ENCODE measurements around the gene ZFR.
"Not testable (repeated sequence)": the region's sequence is repeated elsewhere in the genome, so short reads cannot be mapped to it uniquely, and the experiment has no call there.

The ZFR gene

DNA sequence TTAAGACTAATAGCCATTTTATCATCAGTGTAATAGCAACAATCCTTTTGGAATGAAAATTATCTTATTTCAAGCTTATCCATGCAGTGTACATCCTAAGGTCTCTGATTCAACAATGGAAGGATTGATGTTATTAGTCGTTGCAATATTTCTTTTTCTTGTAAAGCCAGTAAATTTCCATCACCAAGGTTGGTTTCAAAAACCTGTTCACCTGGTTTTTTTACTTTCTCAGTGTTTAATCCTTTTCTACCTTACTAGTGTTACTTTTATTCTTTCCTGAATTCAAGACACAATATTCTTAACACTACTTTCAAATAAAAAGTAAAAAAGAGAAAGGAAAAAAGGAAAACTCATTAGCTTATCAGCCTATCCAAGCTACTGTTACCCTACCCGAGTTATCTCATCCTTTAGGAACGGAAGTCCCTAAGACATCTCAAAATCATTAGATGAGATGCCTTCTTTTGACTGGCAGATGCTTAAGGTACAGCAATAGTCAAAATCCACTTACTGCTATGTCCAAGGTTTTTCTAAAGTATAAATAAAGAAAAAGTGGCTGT, 5.4 kb downstream of the ZFR start:
- Histone ChIP-seq H3K27me3 (replicated peaks; ENCODE audit: control insufficient read depth, insufficient read depth, low read length, poor library complexity, severe bottlenecking) (no peaks in the 10 kb centered on the region), H3K4me1 (ENCODE audit: control insufficient read depth, insufficient read depth, low read length, poor library complexity, severe bottlenecking) (peaks cover 14% of the 10 kb centered on the region), H3K9me3 (ENCODE audit: control insufficient read depth, low read length) (no peaks in the 10 kb centered on the region), H3K27ac (ENCODE audit: insufficient read depth, low read length, poor library complexity, severe bottlenecking) (no peak overlapping the region), H3K4me3 (ENCODE audit: insufficient read depth, low read depth, low read length, poor library complexity, severe bottlenecking) (no peak overlapping the region), H3K36me3 (ENCODE audit: control insufficient read depth, insufficient read depth, low read length) (peaks cover 5% of the 10 kb centered on the region)
- no peak for DNase-seq

DNA sequence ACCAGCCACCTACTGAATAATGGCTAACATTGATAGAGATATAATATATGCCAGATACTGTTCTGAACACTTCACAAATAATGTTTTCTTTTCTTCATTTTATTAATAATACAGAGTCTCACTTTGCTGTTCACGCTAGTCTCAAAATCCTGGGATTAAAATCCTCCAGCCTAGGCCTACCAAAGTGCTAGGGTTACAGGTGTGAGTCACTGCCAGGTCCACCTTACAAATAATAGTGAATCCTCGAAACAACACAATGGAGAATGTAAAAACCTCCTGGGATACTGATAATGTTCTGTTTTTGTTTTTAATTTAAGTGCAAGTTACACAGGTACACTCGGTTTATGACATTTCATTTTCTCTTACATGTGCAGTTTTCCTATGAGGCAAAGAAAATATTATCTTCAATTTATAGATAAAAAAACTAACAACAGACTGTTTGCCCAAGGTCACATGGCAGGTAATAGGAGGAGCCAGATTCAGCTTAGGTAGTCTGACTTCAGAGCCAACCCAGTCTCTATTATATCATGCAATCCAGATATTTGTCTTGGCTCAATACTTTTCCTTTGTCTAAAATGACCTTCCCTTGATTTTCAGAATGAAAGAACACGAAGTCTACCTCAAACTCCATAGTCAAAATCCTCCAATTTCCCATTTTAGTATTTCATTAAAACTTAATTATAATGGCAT, 7.8 kb downstream of the ZFR start:
- Histone ChIP-seq H3K27ac (ENCODE audit: insufficient read depth, low read length, poor library complexity, severe bottlenecking) (no peak overlapping the region), H3K4me1 (ENCODE audit: control insufficient read depth, insufficient read depth, low read length, poor library complexity, severe bottlenecking) (peaks cover 10% of the 10 kb centered on the region), H3K9me3 (ENCODE audit: control insufficient read depth, low read length) (no peaks in the 10 kb centered on the region), H3K4me3 (ENCODE audit: insufficient read depth, low read depth, low read length, poor library complexity, severe bottlenecking) (no peak overlapping the region), H3K36me3 (ENCODE audit: control insufficient read depth, insufficient read depth, low read length) (peaks cover 5% of the 10 kb centered on the region), H3K27me3 (replicated peaks; ENCODE audit: control insufficient read depth, insufficient read depth, low read length, poor library complexity, severe bottlenecking) (no peaks in the 10 kb centered on the region)
- DNase-seq: no peak

DNA sequence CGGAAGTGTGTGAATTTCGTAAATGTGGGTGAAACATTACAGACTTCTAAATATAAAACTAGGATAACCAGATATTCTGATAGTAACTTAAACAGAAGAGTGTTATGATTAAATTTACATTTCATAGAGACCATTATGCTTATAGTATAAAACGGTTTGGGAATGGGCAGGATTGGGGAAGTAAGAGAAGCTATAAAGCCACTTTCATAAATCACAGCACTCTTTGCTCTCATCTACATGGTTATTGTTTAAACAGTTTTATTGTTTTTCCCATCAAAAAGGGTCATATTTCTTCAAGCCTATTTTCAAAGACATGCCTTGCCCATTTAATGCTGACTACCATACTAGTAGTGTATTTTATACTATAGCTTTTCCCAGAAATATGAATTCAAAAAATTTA, 9.2 kb downstream of the ZFR start:
- Histone ChIP-seq H3K27me3 (replicated peaks; ENCODE audit: control insufficient read depth, insufficient read depth, low read length, poor library complexity, severe bottlenecking) (no peaks in the 10 kb centered on the region), H3K4me1 (ENCODE audit: control insufficient read depth, insufficient read depth, low read length, poor library complexity, severe bottlenecking) (peaks cover 10% of the 10 kb centered on the region), H3K27ac (ENCODE audit: insufficient read depth, low read length, poor library complexity, severe bottlenecking) (no peak overlapping the region), H3K36me3 (ENCODE audit: control insufficient read depth, insufficient read depth, low read length) (peaks cover 5% of the 10 kb centered on the region), H3K4me3 (ENCODE audit: insufficient read depth, low read depth, low read length, poor library complexity, severe bottlenecking) (no peak overlapping the region), H3K9me3 (ENCODE audit: control insufficient read depth, low read length) (no peaks in the 10 kb centered on the region)
- no peak for DNase-seq

DNA sequence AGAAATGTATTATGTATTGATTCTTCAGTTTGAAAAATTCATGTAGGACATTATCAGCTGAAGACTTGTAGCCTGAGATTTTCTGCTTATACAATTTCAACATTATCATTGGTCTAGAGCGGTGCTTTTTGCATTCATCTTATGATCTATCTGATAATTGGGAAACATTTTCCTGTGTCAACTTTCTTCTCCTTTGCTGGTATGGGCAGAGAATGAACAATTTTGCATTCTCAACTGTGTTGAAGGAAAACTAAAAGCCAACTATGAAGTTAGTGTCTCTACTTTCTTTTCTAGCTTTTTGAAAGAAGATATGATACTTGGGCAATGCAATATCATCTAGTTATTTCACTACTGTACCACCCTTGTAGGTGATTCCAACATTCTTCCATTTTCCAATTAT, 10.3 kb downstream of the ZFR start:
- H3K4me3 ChIP-seq (ENCODE audit: insufficient read depth, low read depth, low read length, poor library complexity, severe bottlenecking): no peak overlapping the region
- H3K27ac ChIP-seq (ENCODE audit: insufficient read depth, low read length, poor library complexity, severe bottlenecking): no peak overlapping the region
- DNase-seq: no peak
- H3K36me3 ChIP-seq (ENCODE audit: control insufficient read depth, insufficient read depth, low read length): peaks cover 2% of the 10 kb centered on the region
- peaks cover 9% of the 10 kb centered on the region for H3K4me1 ChIP-seq (ENCODE audit: control insufficient read depth, insufficient read depth, low read length, poor library complexity, severe bottlenecking)
- no peaks in the 10 kb centered on the region for H3K9me3 ChIP-seq (ENCODE audit: control insufficient read depth, low read length)
- no peaks in the 10 kb centered on the region for H3K27me3 ChIP-seq (replicated peaks; ENCODE audit: control insufficient read depth, insufficient read depth, low read length, poor library complexity, severe bottlenecking)

DNA sequence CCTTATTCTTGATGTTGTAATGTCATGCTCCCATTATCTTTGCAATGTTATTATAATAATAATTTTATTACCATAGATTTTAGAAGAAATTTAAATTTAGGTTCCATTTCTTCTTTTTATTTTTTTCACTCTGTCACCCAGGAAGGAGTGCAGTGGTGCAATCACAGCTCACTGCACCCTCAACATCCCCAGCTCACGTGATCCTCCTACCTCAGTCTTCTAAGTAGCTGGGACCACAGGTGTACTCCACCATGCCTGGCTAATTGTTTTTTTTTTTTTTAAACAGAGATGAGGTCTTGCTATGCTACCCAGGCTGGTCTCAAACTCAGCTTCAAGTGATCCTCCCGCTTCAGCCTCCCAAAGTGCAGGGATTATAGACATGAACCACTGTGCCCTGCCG, 11.9 kb downstream of the ZFR start:
- Histone ChIP-seq H3K4me3 (ENCODE audit: insufficient read depth, low read depth, low read length, poor library complexity, severe bottlenecking) (no peak overlapping the region), H3K4me1 (ENCODE audit: control insufficient read depth, insufficient read depth, low read length, poor library complexity, severe bottlenecking) (peaks cover 8% of the 10 kb centered on the region), H3K27ac (ENCODE audit: insufficient read depth, low read length, poor library complexity, severe bottlenecking) (no peak overlapping the region), H3K36me3 (ENCODE audit: control insufficient read depth, insufficient read depth, low read length) (peaks cover 9% of the 10 kb centered on the region), H3K9me3 (ENCODE audit: control insufficient read depth, low read length) (no peaks in the 10 kb centered on the region), H3K27me3 (replicated peaks; ENCODE audit: control insufficient read depth, insufficient read depth, low read length, poor library complexity, severe bottlenecking) (no peaks in the 10 kb centered on the region)
- no peak for DNase-seq

DNA sequence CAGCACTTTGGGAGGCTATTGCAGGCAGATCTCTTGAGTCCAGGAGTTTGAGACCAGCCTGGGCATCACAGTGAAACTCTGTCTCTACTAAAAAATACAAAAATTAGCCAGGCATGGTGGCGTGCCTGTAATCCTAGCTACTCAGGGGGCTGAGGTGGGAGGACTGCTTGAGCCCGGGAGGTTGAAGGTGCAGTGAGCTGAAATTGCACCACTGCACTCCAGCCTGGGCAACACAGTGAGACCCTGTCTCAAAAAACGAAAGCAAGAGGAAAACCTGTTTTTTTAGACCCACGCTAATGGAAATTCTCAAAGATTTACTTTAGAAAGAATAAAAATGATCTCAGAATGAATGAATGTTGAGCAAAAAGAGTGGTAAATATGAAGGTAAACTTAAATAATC, 13.7 kb downstream of the ZFR start:
- DNase-seq: not testable (repeated sequence)

DNA sequence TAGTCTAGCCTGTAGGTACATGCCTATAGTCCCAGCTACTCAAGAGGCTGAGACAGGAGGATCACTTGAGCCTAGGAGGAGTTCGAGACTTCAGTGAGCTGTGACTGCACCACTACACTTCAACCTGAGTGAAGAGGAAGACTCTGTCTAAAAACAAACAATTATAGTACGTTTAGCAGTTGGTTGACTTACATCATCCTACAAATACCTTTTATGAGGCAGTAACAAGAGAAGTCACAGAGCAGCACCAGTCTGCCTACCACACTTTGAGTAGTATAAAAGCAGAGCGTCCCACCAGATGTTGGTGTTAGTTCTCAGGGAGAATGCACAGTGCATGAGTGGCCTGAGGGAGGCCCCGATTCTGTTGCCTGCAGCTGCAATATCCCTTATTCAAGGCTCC, 16.1 kb downstream of the ZFR start:
- Histone ChIP-seq H3K36me3 (ENCODE audit: control insufficient read depth, insufficient read depth, low read length) (peaks cover 10% of the 10 kb centered on the region), H3K4me1 (ENCODE audit: control insufficient read depth, insufficient read depth, low read length, poor library complexity, severe bottlenecking) (peaks cover 5% of the 10 kb centered on the region), H3K27me3 (replicated peaks; ENCODE audit: control insufficient read depth, insufficient read depth, low read length, poor library complexity, severe bottlenecking) (no peaks in the 10 kb centered on the region), H3K27ac (ENCODE audit: insufficient read depth, low read length, poor library complexity, severe bottlenecking) (no peak overlapping the region), H3K4me3 (ENCODE audit: insufficient read depth, low read depth, low read length, poor library complexity, severe bottlenecking) (no peak overlapping the region), H3K9me3 (ENCODE audit: control insufficient read depth, low read length) (no peaks in the 10 kb centered on the region)
- no peak for DNase-seq

More for the DNA sequence above, 13.7 kb downstream of the ZFR start:
- not testable (repeated sequence) for H3K4me1 ChIP-seq (ENCODE audit: control insufficient read depth, insufficient read depth, low read length, poor library complexity, severe bottlenecking); H3K27ac ChIP-seq (ENCODE audit: insufficient read depth, low read length, poor library complexity, severe bottlenecking); H3K9me3 ChIP-seq (ENCODE audit: control insufficient read depth, low read length); H3K27me3 ChIP-seq (replicated peaks; ENCODE audit: control insufficient read depth, insufficient read depth, low read length, poor library complexity, severe bottlenecking); H3K4me3 ChIP-seq (ENCODE audit: insufficient read depth, low read depth, low read length, poor library complexity, severe bottlenecking)
- peaks cover 10% of the 10 kb centered on the region for H3K36me3 ChIP-seq (ENCODE audit: control insufficient read depth, insufficient read depth, low read length)

DNA sequence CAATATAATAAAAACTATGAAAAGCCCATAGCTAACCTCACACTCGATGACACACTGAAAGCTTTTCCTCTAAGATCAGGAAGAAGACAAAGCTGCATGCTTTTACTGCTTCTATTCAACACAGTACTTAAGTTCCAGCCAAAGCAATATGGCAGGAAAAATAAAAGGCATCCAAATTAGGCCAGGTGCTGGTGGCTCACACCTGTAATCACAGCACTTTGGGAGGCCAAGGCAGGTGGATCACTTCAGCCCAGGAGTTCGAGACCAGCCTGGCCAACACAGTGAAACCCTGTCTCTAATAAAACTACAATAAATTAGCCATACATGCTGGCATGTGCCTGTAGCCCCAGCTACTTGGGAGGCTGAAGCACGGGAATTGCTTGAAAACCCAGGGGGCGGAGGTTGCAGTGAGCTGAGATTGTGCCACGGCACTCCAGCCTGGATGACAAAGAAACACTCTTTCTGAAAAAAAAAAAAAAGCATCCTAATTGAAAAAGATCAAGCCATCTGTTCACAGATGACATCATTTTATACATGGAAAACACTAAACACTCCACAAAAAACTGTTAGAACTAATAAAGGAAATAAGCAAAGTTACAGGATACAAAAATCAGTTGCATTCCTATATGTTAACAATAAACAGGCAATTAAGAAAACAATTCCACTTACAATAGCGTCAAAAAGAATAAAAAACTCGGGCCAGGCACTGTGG, 17.9 kb downstream of the ZFR start:
- Histone ChIP-seq H3K4me3 (ENCODE audit: insufficient read depth, low read depth, low read length, poor library complexity, severe bottlenecking) (no peak overlapping the region), H3K27ac (ENCODE audit: insufficient read depth, low read length, poor library complexity, severe bottlenecking) (no peak overlapping the region), H3K36me3 (ENCODE audit: control insufficient read depth, insufficient read depth, low read length) (peaks cover 10% of the 10 kb centered on the region), H3K9me3 (ENCODE audit: control insufficient read depth, low read length) (no peaks in the 10 kb centered on the region), H3K4me1 (ENCODE audit: control insufficient read depth, insufficient read depth, low read length, poor library complexity, severe bottlenecking) (peaks cover 2% of the 10 kb centered on the region), H3K27me3 (replicated peaks; ENCODE audit: control insufficient read depth, insufficient read depth, low read length, poor library complexity, severe bottlenecking) (no peaks in the 10 kb centered on the region)
- DNase-seq: no peak

DNA sequence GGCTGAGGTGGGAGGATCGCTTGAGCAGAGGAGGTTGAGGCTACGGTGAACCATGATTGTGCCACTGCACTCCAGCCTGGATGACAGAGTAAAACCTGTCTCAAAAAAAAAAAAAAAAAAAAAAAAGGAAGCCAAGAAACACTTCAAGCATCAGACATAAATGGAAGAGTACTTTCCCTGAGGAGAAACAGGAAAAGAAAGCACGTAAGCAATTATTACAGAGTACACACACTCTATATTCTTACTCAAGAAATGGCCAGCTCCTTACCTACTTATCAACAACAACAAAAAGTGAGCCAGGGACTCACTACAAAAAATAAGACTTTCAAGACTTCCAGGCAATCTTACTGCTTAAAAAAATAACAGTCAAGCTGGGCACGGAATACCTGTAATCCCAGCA, 21.8 kb downstream of the ZFR start:
- no peaks in the 10 kb centered on the region for H3K27me3 ChIP-seq (replicated peaks; ENCODE audit: control insufficient read depth, insufficient read depth, low read length, poor library complexity, severe bottlenecking)
- H3K36me3 ChIP-seq (ENCODE audit: control insufficient read depth, insufficient read depth, low read length): peaks cover 7% of the 10 kb centered on the region
- H3K27ac ChIP-seq (ENCODE audit: insufficient read depth, low read length, poor library complexity, severe bottlenecking): no peak overlapping the region
- H3K4me3 ChIP-seq (ENCODE audit: insufficient read depth, low read depth, low read length, poor library complexity, severe bottlenecking): no peak overlapping the region
- no peaks in the 10 kb centered on the region for H3K9me3 ChIP-seq (ENCODE audit: control insufficient read depth, low read length)
- no peak for DNase-seq
- no peaks in the 10 kb centered on the region for H3K4me1 ChIP-seq (ENCODE audit: control insufficient read depth, insufficient read depth, low read length, poor library complexity, severe bottlenecking)

DNA sequence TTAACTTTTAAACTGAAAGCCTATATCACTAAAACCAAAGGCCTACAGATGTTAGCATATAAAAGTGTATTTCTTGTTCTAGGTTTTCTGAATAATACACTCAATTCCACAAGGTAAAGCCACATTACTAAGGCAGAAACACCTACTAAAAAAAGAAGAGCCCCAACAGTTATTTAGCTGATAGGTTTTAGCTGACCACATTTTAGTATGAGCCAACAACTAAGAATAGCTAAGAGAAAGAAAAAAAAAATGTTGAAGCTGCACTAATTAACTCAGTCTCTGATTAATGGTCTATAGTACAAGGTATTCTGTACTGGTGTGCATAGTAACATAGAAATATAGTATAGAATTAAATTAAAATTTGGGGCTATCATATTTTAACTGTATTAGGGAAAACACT, 23.5 kb downstream of the ZFR start:
- H3K4me1 ChIP-seq (ENCODE audit: control insufficient read depth, insufficient read depth, low read length, poor library complexity, severe bottlenecking): no peaks in the 10 kb centered on the region
- no peak overlapping the region for H3K4me3 ChIP-seq (ENCODE audit: insufficient read depth, low read depth, low read length, poor library complexity, severe bottlenecking)
- H3K9me3 ChIP-seq (ENCODE audit: control insufficient read depth, low read length): no peaks in the 10 kb centered on the region
- no peak overlapping the region for H3K27ac ChIP-seq (ENCODE audit: insufficient read depth, low read length, poor library complexity, severe bottlenecking)
- H3K36me3 ChIP-seq (ENCODE audit: control insufficient read depth, insufficient read depth, low read length): peaks cover 16% of the 10 kb centered on the region
- no peak for DNase-seq
- H3K27me3 ChIP-seq (replicated peaks; ENCODE audit: control insufficient read depth, insufficient read depth, low read length, poor library complexity, severe bottlenecking): no peaks in the 10 kb centered on the region

Measured in effector memory CD4-positive, alpha-beta T cell (primary cell).